Measurements from ENCODE around the gene CCNJL.
"Not testable (repeated sequence)": the region's sequence is repeated elsewhere in the genome, so short reads cannot be mapped to it uniquely, and the experiment has no call there.

Gene CCNJL

GRCh38 chr5:160349935-160350303 is 37.6 kb upstream of the CCNJL start:
- no peaks in the 10 kb centered on the region for H3K27me3 ChIP-seq (ENCODE audit: control insufficient read depth, insufficient read depth, low read length)
- no peaks in the 10 kb centered on the region for H3K36me3 ChIP-seq (ENCODE audit: control insufficient read depth, insufficient read depth, low read length)
- H3K9ac ChIP-seq (ENCODE audit: low read depth, low read length) = no peak overlapping the region
- no peak overlapping the region for H3K4me3 ChIP-seq (ENCODE audit: low read depth, low read length)
- H3K4me1 ChIP-seq (ENCODE audit: control insufficient read depth, insufficient read depth, low read length) = no peaks in the 10 kb centered on the region
- H3K9me3 ChIP-seq (ENCODE audit: control insufficient read depth, insufficient read depth, low read length) = no peaks in the 10 kb centered on the region

- Histone ChIP-seq H3K9me3 (ENCODE audit: control insufficient read depth, insufficient read depth, low read length) (no peaks in the 10 kb centered on the region), H3K4me1 (ENCODE audit: control insufficient read depth, insufficient read depth, low read length) (no peaks in the 10 kb centered on the region), H3K9ac (ENCODE audit: low read depth, low read length) (no peak overlapping the region), H3K36me3 (ENCODE audit: control insufficient read depth, insufficient read depth, low read length) (no peaks in the 10 kb centered on the region), H3K4me3 (ENCODE audit: low read depth, low read length) (no peak overlapping the region), H3K27me3 (ENCODE audit: control insufficient read depth, insufficient read depth, low read length) (no peaks in the 10 kb centered on the region)
Observed at GRCh38 chr5:160349249-160349934, 37.0 kb upstream of the CCNJL start.

GRCh38 chr5:160348080-160348479 is 35.7 kb upstream of the CCNJL start:
- H3K9ac ChIP-seq (ENCODE audit: low read depth, low read length) = no peak overlapping the region
- H3K4me1 ChIP-seq (ENCODE audit: control insufficient read depth, insufficient read depth, low read length) = no peaks in the 10 kb centered on the region
- no peak overlapping the region for H3K4me3 ChIP-seq (ENCODE audit: low read depth, low read length)
- H3K27me3 ChIP-seq (ENCODE audit: control insufficient read depth, insufficient read depth, low read length) = no peaks in the 10 kb centered on the region
- no peaks in the 10 kb centered on the region for H3K36me3 ChIP-seq (ENCODE audit: control insufficient read depth, insufficient read depth, low read length)
- no peaks in the 10 kb centered on the region for H3K9me3 ChIP-seq (ENCODE audit: control insufficient read depth, insufficient read depth, low read length)

- no peaks in the 10 kb centered on the region for H3K27me3 ChIP-seq (ENCODE audit: control insufficient read depth, insufficient read depth, low read length)
- no peak overlapping the region for H3K4me3 ChIP-seq (ENCODE audit: low read depth, low read length)
- no peaks in the 10 kb centered on the region for H3K36me3 ChIP-seq (ENCODE audit: control insufficient read depth, insufficient read depth, low read length)
- no peaks in the 10 kb centered on the region for H3K4me1 ChIP-seq (ENCODE audit: control insufficient read depth, insufficient read depth, low read length)
- H3K9me3 ChIP-seq (ENCODE audit: control insufficient read depth, insufficient read depth, low read length) = no peaks in the 10 kb centered on the region
- H3K9ac ChIP-seq (ENCODE audit: low read depth, low read length) = no peak overlapping the region
Observed at GRCh38 chr5:160347448-160347847, 35.1 kb upstream of the CCNJL start.

GRCh38 chr5:160342413-160342941 is 30.1 kb upstream of the CCNJL start:
- no peaks in the 10 kb centered on the region for H3K27me3 ChIP-seq (ENCODE audit: control insufficient read depth, insufficient read depth, low read length)
- H3K4me3 ChIP-seq (ENCODE audit: low read depth, low read length) = no peak overlapping the region
- no peaks in the 10 kb centered on the region for H3K9me3 ChIP-seq (ENCODE audit: control insufficient read depth, insufficient read depth, low read length)
- peaks cover 3% of the 10 kb centered on the region for H3K4me1 ChIP-seq (ENCODE audit: control insufficient read depth, insufficient read depth, low read length)
- H3K36me3 ChIP-seq (ENCODE audit: control insufficient read depth, insufficient read depth, low read length) = no peaks in the 10 kb centered on the region
- no peak overlapping the region for H3K9ac ChIP-seq (ENCODE audit: low read depth, low read length)

DNA sequence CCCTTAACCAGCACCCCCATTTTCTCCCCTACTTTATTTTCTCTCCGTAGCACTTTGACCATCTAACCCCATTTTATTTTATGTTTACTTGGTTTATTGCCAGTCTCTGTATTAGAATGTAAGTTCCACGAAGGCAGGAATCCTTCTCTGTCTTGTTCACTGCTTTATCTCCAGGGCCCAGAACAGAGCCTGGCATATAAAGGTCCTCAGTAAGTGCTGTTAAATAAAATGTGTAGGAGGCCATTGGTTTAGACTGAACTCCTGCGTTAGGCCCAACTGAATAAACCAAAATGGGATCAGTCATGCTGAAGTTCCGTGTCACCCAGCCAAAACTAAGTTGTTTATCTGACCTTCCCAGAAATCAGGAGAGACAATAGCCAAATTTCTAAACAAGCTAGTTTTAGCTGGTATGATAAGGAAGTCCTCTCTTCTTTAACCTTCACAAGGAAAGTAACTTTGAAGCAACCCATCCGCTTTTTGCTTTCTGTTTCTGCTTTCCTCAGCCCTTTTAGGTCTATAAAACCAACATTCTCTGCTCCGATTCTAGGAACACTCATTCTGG is 29.0 kb upstream of the CCNJL start:
- no peaks in the 10 kb centered on the region for H3K36me3 ChIP-seq (ENCODE audit: control insufficient read depth, insufficient read depth, low read length)
- no peak overlapping the region for H3K9ac ChIP-seq (ENCODE audit: low read depth, low read length)
- H3K9me3 ChIP-seq (ENCODE audit: control insufficient read depth, insufficient read depth, low read length) = no peaks in the 10 kb centered on the region
- no peaks in the 10 kb centered on the region for H3K27me3 ChIP-seq (ENCODE audit: control insufficient read depth, insufficient read depth, low read length)
- no peak overlapping the region for H3K4me3 ChIP-seq (ENCODE audit: low read depth, low read length)
- peaks cover 3% of the 10 kb centered on the region for H3K4me1 ChIP-seq (ENCODE audit: control insufficient read depth, insufficient read depth, low read length)

- H3K36me3 ChIP-seq (ENCODE audit: control insufficient read depth, insufficient read depth, low read length); H3K4me3 ChIP-seq (ENCODE audit: low read depth, low read length); H3K27me3 ChIP-seq (ENCODE audit: control insufficient read depth, insufficient read depth, low read length); H3K9ac ChIP-seq (ENCODE audit: low read depth, low read length); H3K9me3 ChIP-seq (ENCODE audit: control insufficient read depth, insufficient read depth, low read length); H3K4me1 ChIP-seq (ENCODE audit: control insufficient read depth, insufficient read depth, low read length): not testable (repeated sequence)
Observed at GRCh38 chr5:160340513-160340912, 28.1 kb upstream of the CCNJL start.

DNA sequence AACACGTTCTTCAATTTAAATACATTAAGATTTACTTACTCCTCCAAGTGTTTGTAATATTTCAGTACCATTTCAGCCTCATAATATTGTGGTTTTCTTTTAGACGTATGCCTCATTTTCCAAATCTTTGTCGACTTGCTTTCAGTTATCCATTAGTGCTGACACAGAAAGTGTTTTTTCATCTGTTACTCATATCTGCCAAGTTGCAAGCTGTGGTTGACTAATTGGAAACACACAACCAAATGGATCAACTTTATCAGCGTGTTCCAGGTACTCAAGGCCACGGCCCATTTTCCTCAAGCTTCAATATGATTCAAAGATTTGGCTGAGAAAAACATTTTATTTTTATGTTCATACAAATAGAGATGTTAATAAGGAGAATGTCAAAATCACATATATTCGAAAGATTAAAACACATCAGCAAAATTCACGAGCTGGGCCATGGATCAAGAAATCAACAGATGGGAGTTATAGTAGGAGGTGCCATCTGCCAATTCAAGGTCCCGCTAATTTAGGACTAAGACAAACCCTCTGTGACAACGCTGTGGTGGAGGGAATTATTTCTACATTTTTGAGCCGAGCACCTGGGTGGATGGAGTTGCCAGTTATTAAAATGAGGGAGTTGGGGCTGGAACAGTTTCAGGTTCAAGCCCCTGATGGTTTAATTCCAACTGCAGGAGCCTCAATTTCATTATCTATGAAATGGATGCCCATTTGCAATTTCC is 27.2 kb upstream of the CCNJL start:
- Histone ChIP-seq H3K9me3 (ENCODE audit: control insufficient read depth, insufficient read depth, low read length) (no peaks in the 10 kb centered on the region), H3K27me3 (ENCODE audit: control insufficient read depth, insufficient read depth, low read length) (no peaks in the 10 kb centered on the region), H3K4me1 (ENCODE audit: control insufficient read depth, insufficient read depth, low read length) (peaks cover 3% of the 10 kb centered on the region), H3K36me3 (ENCODE audit: control insufficient read depth, insufficient read depth, low read length) (no peaks in the 10 kb centered on the region), H3K9ac (ENCODE audit: low read depth, low read length) (no peak overlapping the region), H3K4me3 (ENCODE audit: low read depth, low read length) (no peak overlapping the region)

- H3K9ac ChIP-seq (ENCODE audit: low read depth, low read length); H3K36me3 ChIP-seq (ENCODE audit: control insufficient read depth, insufficient read depth, low read length); H3K4me3 ChIP-seq (ENCODE audit: low read depth, low read length); H3K9me3 ChIP-seq (ENCODE audit: control insufficient read depth, insufficient read depth, low read length); H3K4me1 ChIP-seq (ENCODE audit: control insufficient read depth, insufficient read depth, low read length); H3K27me3 ChIP-seq (ENCODE audit: control insufficient read depth, insufficient read depth, low read length): not testable (repeated sequence)
Observed at GRCh38 chr5:160334716-160335115, 22.4 kb upstream of the CCNJL start.

GRCh38 chr5:160333721-160334120 is 21.4 kb upstream of the CCNJL start:
- Histone ChIP-seq H3K36me3 (ENCODE audit: control insufficient read depth, insufficient read depth, low read length) (no peaks in the 10 kb centered on the region), H3K4me3 (ENCODE audit: low read depth, low read length) (no peak overlapping the region), H3K9ac (ENCODE audit: low read depth, low read length) (no peak overlapping the region), H3K27me3 (ENCODE audit: control insufficient read depth, insufficient read depth, low read length) (no peaks in the 10 kb centered on the region), H3K4me1 (ENCODE audit: control insufficient read depth, insufficient read depth, low read length) (peaks cover 3% of the 10 kb centered on the region), H3K9me3 (ENCODE audit: control insufficient read depth, insufficient read depth, low read length) (no peaks in the 10 kb centered on the region)

DNA sequence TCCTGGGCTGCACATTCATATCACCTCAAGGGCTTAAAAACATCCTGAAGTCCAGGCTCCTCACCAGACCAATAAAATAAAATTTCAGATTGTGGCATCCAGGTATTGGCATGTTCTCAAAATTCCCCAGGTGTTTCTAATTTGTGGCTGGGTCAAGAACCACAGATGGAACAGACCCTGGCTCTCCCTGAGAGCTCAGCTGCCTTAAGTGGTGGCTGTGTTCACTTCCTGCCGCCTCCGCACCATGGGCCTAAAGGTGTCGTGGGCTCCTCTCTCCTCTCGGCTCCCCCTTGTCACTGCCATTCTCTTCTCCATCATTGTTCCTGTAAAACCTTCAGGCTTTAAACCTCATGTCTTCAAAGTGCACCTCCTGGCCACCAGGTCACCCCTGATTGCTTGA is 17.8 kb upstream of the CCNJL start:
- Histone ChIP-seq H3K4me3 (ENCODE audit: low read depth, low read length) (no peak overlapping the region), H3K27me3 (ENCODE audit: control insufficient read depth, insufficient read depth, low read length) (no peaks in the 10 kb centered on the region), H3K9me3 (ENCODE audit: control insufficient read depth, insufficient read depth, low read length) (no peaks in the 10 kb centered on the region), H3K36me3 (ENCODE audit: control insufficient read depth, insufficient read depth, low read length) (no peaks in the 10 kb centered on the region), H3K9ac (ENCODE audit: low read depth, low read length) (no peak overlapping the region), H3K4me1 (ENCODE audit: control insufficient read depth, insufficient read depth, low read length) (no peaks in the 10 kb centered on the region)

GRCh38 chr5:160327818-160328217 is 15.5 kb upstream of the CCNJL start:
- H3K4me3 ChIP-seq (ENCODE audit: low read depth, low read length) = no peak overlapping the region
- H3K36me3 ChIP-seq (ENCODE audit: control insufficient read depth, insufficient read depth, low read length) = no peaks in the 10 kb centered on the region
- no peaks in the 10 kb centered on the region for H3K4me1 ChIP-seq (ENCODE audit: control insufficient read depth, insufficient read depth, low read length)

More at GRCh38 chr5:160327818-160328217, 15.5 kb upstream of the CCNJL start:
- H3K9ac ChIP-seq (ENCODE audit: low read depth, low read length) = no peak overlapping the region
- H3K9me3 ChIP-seq (ENCODE audit: control insufficient read depth, insufficient read depth, low read length) = no peaks in the 10 kb centered on the region
- H3K27me3 ChIP-seq (ENCODE audit: control insufficient read depth, insufficient read depth, low read length) = no peaks in the 10 kb centered on the region
